ENCODE measurements around the gene DDA1. TPM values are rescaled to one million over a fixed set of nuclear protein-coding genes. Genes with fewer than 3 reads are reported as not detected.
"Not testable (repeated sequence)": the region's sequence is repeated elsewhere in the genome, so short reads cannot be mapped to it uniquely, and the experiment has no call there.

The DDA1 gene
- total RNA-seq, 1 donor from 2014 or later: 5.7 TPM

DNA sequence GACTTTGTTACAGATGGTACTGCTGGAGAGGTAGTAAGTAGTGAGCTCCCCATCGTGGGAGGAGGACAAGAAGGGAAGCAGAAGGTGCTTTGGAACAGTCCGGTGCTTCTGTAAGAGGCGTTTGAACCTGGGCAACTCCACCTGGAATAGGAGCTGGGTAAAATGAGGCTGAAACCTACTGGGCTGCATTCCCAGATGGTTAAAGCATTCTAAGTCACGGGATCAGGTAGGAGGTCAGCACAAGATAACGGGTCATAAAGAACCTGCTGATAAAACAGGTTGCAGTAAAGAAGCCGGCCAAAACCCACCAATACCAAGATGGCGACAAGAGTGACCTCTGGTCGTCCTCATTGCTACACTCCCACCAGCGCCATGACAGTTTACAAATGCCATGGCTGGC is 22.6 kb upstream of the DDA1 start:
- Histone ChIP-seq H3K9ac (ENCODE audit: low read depth in 1 of 3, low read length in 3 of 3) (no peak overlapping the region), H3K27ac (ENCODE audit: low read depth, low read length) (no peak overlapping the region), H3K9me3 (ENCODE audit: control insufficient read depth in 3 of 3, low read length in 3 of 3) (no peaks in the 10 kb centered on the region), H3K27me3 (ENCODE audit: control insufficient read depth in 3 of 3, insufficient read depth in 3 of 3, low read length in 3 of 3) (peaks cover 4 to 17% (median 9%) of the 10 kb centered on the region in 3 donors), H3K36me3 (ENCODE audit: control insufficient read depth in 3 of 3, insufficient read depth in 3 of 3, low read length in 3 of 3) (no peaks in the 10 kb centered on the region), H3K4me3 (ENCODE audit: low read length in 3 of 3) (no peak overlapping the region), H3K4me1 (ENCODE audit: control insufficient read depth in 3 of 3, insufficient read depth in 3 of 3, low read length in 3 of 3) (peaks cover 14 to 15% (median 14%) of the 10 kb centered on the region in 3 donors)

DNA sequence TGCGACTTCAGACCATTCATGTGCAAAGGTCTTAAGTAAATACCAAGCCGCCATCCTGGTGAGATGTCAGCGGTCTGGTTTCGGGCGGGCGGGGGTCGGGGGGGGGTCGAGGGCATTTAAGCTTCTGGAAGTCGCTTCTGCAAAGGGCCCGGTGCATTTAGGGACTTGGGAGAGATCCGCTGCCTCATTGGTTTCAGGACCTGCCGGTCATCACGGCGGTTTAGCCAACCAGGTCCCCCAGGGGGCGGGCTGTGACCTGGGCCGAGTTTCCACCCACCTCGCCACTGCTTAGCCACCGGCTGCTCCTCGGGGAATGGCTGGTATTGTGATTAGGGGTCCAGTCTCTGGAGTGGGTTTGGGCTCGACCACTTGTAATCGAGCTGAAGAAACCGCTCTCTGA is 19.9 kb upstream of the DDA1 start:
- Histone ChIP-seq H3K9ac (ENCODE audit: low read depth in 1 of 3, low read length in 3 of 3) (peak overlapping the region in 2 of 3 donors; percentile 40 to 56), H3K27ac (ENCODE audit: low read depth, low read length) (peak overlapping the region; percentile 60)

DNA sequence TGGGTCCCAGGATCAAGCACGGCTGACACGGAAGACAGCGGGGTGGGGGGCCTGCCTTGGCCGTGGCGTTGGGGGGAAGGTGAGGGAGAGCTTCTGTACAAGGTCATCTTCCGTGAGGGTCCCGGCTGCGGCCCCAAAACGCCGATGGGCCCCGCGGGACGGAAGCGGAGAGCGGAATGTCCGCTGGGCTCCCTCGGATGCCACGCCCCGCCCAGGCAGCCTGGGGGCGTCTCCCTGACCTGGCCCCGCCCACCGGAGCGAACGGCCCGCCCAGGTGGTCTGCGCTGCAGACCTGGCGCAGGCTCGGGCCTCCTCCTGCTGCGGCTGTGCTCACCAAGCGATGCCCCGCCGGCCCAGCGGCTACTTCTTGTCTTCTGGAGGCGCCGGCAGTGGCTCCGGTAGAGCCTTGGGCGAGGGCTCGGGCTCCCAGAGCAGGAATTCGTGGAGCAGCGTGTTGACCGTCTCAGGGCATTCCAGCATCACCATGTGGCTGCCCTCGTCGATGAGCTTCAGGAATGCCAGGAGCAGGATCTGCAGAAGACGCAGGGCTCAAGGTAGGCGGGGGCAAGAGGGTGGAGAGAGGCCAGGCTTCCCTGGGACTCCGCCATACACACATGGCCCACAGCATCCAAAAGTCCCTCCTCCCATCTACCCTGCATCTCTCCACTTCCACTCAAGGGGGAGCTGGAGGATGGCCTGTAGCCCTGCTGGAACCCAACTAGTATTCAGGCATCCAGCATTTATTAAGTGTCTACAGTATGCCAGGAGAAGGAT is 16.9 kb upstream of the DDA1 start:
- peaks cover 0 to 9% (median 3%) of the 10 kb centered on the region in 3 donors for H3K36me3 ChIP-seq (ENCODE audit: control insufficient read depth in 3 of 3, insufficient read depth in 3 of 3, low read length in 3 of 3)
- H3K4me1 ChIP-seq (ENCODE audit: control insufficient read depth in 3 of 3, insufficient read depth in 3 of 3, low read length in 3 of 3): peaks cover 10 to 18% (median 12%) of the 10 kb centered on the region in 3 donors
- no peak overlapping the region for H3K27ac ChIP-seq (ENCODE audit: low read depth, low read length)
- H3K4me3 ChIP-seq (ENCODE audit: low read length in 3 of 3): peak overlapping the region; percentile 54 to 70 (median 59)
- H3K9ac ChIP-seq (ENCODE audit: low read depth in 1 of 3, low read length in 3 of 3): peak overlapping the region in 2 of 3 donors; percentile 32 to 64
- no peaks in the 10 kb centered on the region for H3K9me3 ChIP-seq (ENCODE audit: control insufficient read depth in 3 of 3, low read length in 3 of 3)
- H3K27me3 ChIP-seq (ENCODE audit: control insufficient read depth in 3 of 3, insufficient read depth in 3 of 3, low read length in 3 of 3): no peaks in the 10 kb centered on the region

More for the DNA sequence above, 19.9 kb upstream of the DDA1 start:
- Histone ChIP-seq H3K36me3 (ENCODE audit: control insufficient read depth in 3 of 3, insufficient read depth in 3 of 3, low read length in 3 of 3) (peaks cover 0 to 5% (median 0%) of the 10 kb centered on the region in 3 donors), H3K9me3 (ENCODE audit: control insufficient read depth in 3 of 3, low read length in 3 of 3) (no peaks in the 10 kb centered on the region), H3K4me1 (ENCODE audit: control insufficient read depth in 3 of 3, insufficient read depth in 3 of 3, low read length in 3 of 3) (peaks cover 10 to 18% (median 12%) of the 10 kb centered on the region in 3 donors), H3K27me3 (ENCODE audit: control insufficient read depth in 3 of 3, insufficient read depth in 3 of 3, low read length in 3 of 3) (no peaks in the 10 kb centered on the region), H3K4me3 (ENCODE audit: low read length in 3 of 3) (peak overlapping the region in 1 of 3 donors; percentile 13)

DNA sequence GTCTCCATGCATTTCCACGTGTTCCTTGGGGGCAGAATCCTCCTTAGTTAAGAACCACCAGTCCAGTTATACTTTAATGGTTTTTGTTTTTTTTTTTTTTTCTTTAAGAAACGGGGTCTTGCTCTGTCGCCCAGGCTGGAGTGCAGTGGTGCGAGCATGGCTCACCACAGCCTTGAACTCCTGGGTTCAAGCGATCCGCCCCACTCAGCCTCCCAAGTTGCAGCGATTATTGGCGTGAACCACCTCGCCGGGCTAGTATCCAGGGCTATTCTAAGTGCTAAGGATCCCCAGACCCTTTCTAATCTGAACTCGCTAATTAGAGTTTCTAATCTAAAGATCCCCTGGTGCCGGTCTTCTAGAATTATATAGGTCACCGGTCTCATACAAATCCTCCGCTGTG is 15.8 kb upstream of the DDA1 start:
- peaks cover 10 to 18% (median 12%) of the 10 kb centered on the region in 3 donors for H3K4me1 ChIP-seq (ENCODE audit: control insufficient read depth in 3 of 3, insufficient read depth in 3 of 3, low read length in 3 of 3)
- no peaks in the 10 kb centered on the region for H3K27me3 ChIP-seq (ENCODE audit: control insufficient read depth in 3 of 3, insufficient read depth in 3 of 3, low read length in 3 of 3)
- H3K9ac ChIP-seq (ENCODE audit: low read depth in 1 of 3, low read length in 3 of 3): no peak overlapping the region
- peaks cover 2 to 13% (median 7%) of the 10 kb centered on the region in 3 donors for H3K36me3 ChIP-seq (ENCODE audit: control insufficient read depth in 3 of 3, insufficient read depth in 3 of 3, low read length in 3 of 3)
- H3K9me3 ChIP-seq (ENCODE audit: control insufficient read depth in 3 of 3, low read length in 3 of 3): peaks cover 0 to 3% (median 0%) of the 10 kb centered on the region in 3 donors
- H3K27ac ChIP-seq (ENCODE audit: low read depth, low read length): no peak overlapping the region
- no peak overlapping the region for H3K4me3 ChIP-seq (ENCODE audit: low read length in 3 of 3)

DNA sequence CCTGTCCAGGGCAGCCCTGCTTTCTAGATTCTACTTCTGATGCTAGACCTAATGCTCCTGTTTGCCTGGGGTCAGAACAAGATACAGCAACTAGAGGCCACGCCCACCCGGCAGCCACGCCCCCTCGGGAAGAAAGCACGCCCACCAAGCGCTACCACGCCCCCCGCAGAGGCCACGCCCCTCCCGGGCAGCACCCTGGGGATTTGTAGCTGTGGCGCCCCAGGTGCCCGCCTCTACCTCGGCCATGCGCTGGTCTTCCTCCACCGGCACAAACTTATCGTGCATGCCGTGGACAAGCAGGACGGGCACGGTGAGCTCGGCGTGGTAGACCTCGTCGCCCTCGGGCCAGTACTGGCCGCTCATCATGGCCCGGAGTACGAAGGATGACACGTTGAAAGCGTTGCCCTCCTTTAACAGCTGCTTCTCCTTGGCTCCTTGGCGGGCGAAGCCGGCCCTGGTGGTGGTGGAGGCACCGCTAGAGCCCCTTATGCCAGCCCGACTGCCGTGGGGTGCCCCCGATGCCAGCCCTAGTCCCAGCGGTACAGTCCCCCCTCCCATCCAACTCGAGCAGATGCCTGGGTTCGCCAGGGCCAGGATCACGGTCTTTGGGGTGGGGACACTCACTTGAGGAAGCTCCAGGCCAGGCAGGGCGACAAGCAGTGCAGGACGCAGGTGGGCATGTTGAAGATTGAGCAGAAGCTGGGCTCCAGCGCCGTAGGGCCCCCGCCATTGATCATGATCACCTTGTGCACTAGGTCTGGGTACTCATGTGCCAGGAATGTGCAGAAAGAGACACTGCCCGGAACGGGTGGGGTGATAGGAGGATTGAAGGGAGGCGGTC is 15.1 kb upstream of the DDA1 start:
- no peak overlapping the region for H3K9ac ChIP-seq (ENCODE audit: low read depth in 1 of 3, low read length in 3 of 3)

DNA sequence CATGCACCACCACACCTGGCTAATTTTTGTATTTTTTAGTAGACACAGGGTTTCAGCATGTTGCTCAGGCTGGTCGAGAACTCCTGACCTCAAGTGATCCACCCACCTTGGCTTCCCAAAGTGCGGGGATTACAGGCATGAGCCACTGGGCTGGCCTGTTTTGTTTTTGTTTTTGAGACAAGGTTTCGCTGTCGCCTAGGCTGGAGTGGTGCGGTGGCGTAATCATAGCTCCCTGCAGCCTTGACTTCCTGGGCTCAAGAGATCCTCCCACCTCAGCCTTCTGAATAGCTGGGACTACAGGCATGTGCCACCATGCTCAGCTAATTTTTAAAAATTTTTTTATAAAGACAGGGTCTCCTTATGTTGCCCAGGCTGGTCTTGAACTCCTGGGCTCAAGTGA is 13.8 kb upstream of the DDA1 start:
- Histone ChIP-seq H3K36me3 (ENCODE audit: control insufficient read depth in 3 of 3, insufficient read depth in 3 of 3, low read length in 3 of 3) (peaks cover 2 to 13% (median 7%) of the 10 kb centered on the region in 3 donors), H3K4me1 (ENCODE audit: control insufficient read depth in 3 of 3, insufficient read depth in 3 of 3, low read length in 3 of 3) (peaks cover 0 to 13% (median 3%) of the 10 kb centered on the region in 3 donors)
- H3K9me3 ChIP-seq (ENCODE audit: control insufficient read depth in 3 of 3, low read length in 3 of 3); H3K4me3 ChIP-seq (ENCODE audit: low read length in 3 of 3); H3K27ac ChIP-seq (ENCODE audit: low read depth, low read length); H3K9ac ChIP-seq (ENCODE audit: low read depth in 1 of 3, low read length in 3 of 3); H3K27me3 ChIP-seq (ENCODE audit: control insufficient read depth in 3 of 3, insufficient read depth in 3 of 3, low read length in 3 of 3): not testable (repeated sequence)

More for the DNA sequence above, 15.1 kb upstream of the DDA1 start:
- no peak overlapping the region for H3K4me3 ChIP-seq (ENCODE audit: low read length in 3 of 3)
- peaks cover 0 to 3% (median 0%) of the 10 kb centered on the region in 3 donors for H3K9me3 ChIP-seq (ENCODE audit: control insufficient read depth in 3 of 3, low read length in 3 of 3)
- peaks cover 2 to 13% (median 7%) of the 10 kb centered on the region in 3 donors for H3K36me3 ChIP-seq (ENCODE audit: control insufficient read depth in 3 of 3, insufficient read depth in 3 of 3, low read length in 3 of 3)
- H3K27me3 ChIP-seq (ENCODE audit: control insufficient read depth in 3 of 3, insufficient read depth in 3 of 3, low read length in 3 of 3): no peaks in the 10 kb centered on the region
- H3K27ac ChIP-seq (ENCODE audit: low read depth, low read length): no peak overlapping the region
- peaks cover 10 to 20% (median 12%) of the 10 kb centered on the region in 3 donors for H3K4me1 ChIP-seq (ENCODE audit: control insufficient read depth in 3 of 3, insufficient read depth in 3 of 3, low read length in 3 of 3)

DNA sequence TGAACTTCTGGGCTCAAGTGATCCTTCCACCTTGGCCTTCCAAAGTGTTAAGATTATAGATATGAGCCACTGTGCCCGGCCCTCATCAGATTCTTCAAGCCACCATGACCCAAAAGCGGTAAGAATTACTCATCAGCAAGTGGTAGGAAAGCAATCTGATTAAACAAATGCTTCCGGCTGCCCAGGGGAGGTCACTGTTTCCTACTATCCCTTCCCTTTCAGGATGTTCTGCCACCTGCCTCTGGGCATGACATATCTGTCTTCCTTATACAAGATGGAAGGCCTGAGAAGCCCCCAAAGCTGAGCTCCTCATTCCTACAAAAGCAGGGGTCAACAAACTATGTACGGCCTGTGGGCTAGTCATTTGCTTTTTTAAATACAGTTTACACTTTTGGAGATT is 13.1 kb upstream of the DDA1 start:
- Histone ChIP-seq H3K27ac (ENCODE audit: low read depth, low read length) (no peak overlapping the region), H3K9me3 (ENCODE audit: control insufficient read depth in 3 of 3, low read length in 3 of 3) (peaks cover 0 to 3% (median 0%) of the 10 kb centered on the region in 3 donors), H3K4me3 (ENCODE audit: low read length in 3 of 3) (no peak overlapping the region), H3K27me3 (ENCODE audit: control insufficient read depth in 3 of 3, insufficient read depth in 3 of 3, low read length in 3 of 3) (no peaks in the 10 kb centered on the region), H3K36me3 (ENCODE audit: control insufficient read depth in 3 of 3, insufficient read depth in 3 of 3, low read length in 3 of 3) (peaks cover 5 to 13% (median 9%) of the 10 kb centered on the region in 3 donors), H3K9ac (ENCODE audit: low read depth in 1 of 3, low read length in 3 of 3) (no peak overlapping the region), H3K4me1 (ENCODE audit: control insufficient read depth in 3 of 3, insufficient read depth in 3 of 3, low read length in 3 of 3) (peaks cover 0 to 13% (median 3%) of the 10 kb centered on the region in 3 donors)

DNA sequence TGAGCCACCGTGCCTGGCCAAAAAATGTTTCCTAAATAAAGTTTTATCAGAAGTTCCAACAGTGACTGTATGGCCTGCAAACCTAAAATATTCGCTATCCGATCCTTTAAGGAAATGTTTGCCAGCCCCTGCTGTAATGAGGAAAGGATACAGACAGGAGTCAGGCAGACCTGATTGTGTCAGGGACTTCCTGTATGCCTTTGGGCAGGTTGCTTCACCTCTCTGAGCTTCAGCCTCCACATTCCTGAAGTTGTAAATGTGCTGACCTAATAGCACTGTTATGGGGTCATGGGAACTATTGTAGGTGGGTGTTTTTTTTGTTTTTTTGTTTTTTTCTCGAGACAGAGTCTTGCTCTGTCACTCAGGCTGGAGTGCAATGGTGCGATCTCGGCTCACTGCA is 12.4 kb upstream of the DDA1 start:
- H3K4me3 ChIP-seq (ENCODE audit: low read length in 3 of 3): no peak overlapping the region

DNA sequence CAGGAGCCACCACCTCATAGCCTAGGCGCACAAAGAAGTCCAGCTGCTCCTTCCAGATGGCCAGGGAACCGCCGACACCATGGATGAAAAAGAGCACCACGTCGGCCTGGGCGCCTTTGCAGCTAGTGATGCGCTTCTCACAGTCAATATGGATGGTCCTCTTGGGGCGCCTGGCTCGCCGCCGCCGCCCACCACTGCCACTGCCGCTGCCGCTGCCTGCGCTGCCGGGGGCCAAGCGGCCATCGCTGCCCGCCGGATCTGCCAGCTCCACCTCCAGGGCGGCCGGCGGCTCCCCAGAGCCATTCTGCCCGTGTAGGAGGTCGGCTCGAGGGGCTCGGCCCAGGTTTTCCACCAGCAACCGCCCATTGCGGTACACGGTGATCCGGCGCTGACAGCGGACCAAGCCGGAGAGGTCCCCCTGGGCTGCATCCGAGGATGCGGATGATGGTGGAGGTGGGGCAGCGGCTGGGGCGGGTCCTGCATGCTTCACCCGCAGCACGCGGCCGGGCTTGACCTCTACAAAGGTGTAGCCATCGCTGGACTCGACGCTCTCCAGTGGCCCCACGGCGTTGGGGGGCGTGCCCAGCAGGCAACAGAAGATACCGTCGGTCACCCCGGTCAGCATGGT is 8.3 kb upstream of the DDA1 start:
- Histone ChIP-seq H3K36me3 (ENCODE audit: control insufficient read depth in 3 of 3, insufficient read depth in 3 of 3, low read length in 3 of 3) (peaks cover 4 to 9% (median 5%) of the 10 kb centered on the region in 3 donors), H3K27ac (ENCODE audit: low read depth, low read length) (no peak overlapping the region), H3K27me3 (ENCODE audit: control insufficient read depth in 3 of 3, insufficient read depth in 3 of 3, low read length in 3 of 3) (no peaks in the 10 kb centered on the region), H3K9ac (ENCODE audit: low read depth in 1 of 3, low read length in 3 of 3) (no peak overlapping the region), H3K4me3 (ENCODE audit: low read length in 3 of 3) (no peak overlapping the region), H3K4me1 (ENCODE audit: control insufficient read depth in 3 of 3, insufficient read depth in 3 of 3, low read length in 3 of 3) (peaks cover 24 to 37% (median 35%) of the 10 kb centered on the region in 3 donors), H3K9me3 (ENCODE audit: control insufficient read depth in 3 of 3, low read length in 3 of 3) (peaks cover 0 to 3% (median 0%) of the 10 kb centered on the region in 3 donors)

More for the DNA sequence above, 12.4 kb upstream of the DDA1 start:
- Histone ChIP-seq H3K27me3 (ENCODE audit: control insufficient read depth in 3 of 3, insufficient read depth in 3 of 3, low read length in 3 of 3) (no peaks in the 10 kb centered on the region), H3K9me3 (ENCODE audit: control insufficient read depth in 3 of 3, low read length in 3 of 3) (peaks cover 0 to 3% (median 0%) of the 10 kb centered on the region in 3 donors), H3K4me1 (ENCODE audit: control insufficient read depth in 3 of 3, insufficient read depth in 3 of 3, low read length in 3 of 3) (peaks cover 0 to 12% (median 6%) of the 10 kb centered on the region in 3 donors), H3K36me3 (ENCODE audit: control insufficient read depth in 3 of 3, insufficient read depth in 3 of 3, low read length in 3 of 3) (peaks cover 5 to 13% (median 9%) of the 10 kb centered on the region in 3 donors), H3K27ac (ENCODE audit: low read depth, low read length) (no peak overlapping the region), H3K9ac (ENCODE audit: low read depth in 1 of 3, low read length in 3 of 3) (no peak overlapping the region)

Data from skeletal muscle tissue (tissue), 4 donors.